Common myeloid progenitor, CD34-positive (primary cell): ENCODE results near the gene GEMIN7.

ENCODE experiments used
- CTCF ChIA-PET: fragments of 350-600 bp; sonication (Branson Sonifier 250); formaldehyde crosslinking; loops from one replicate; lab custom pipeline; 2021; ENCODE audit warnings: antibody characterized with exemption; lab: Charles Lee
- POLR2A ChIA-PET: fragments of 350-600 bp; sonication (Branson Sonifier 250); formaldehyde crosslinking; loops from one replicate; lab custom pipeline; 2021; ENCODE audit warnings: antibody characterized with exemption; lab: Charles Lee
- DNase-seq, 3 donors: peaks; one replicate each; pipeline versions ENCODE4 v3.0.0 to v3.0.0-alpha.2; 2013
- H3K27ac ChIP-seq, 2 experiments: 1 replicate in 1 of 2; 2 replicates in 1 of 2; pipeline ENCODE4 v1.7.0; 2013; ENCODE audit warnings: inconsistent platforms in 2 of 2, low read length in 2 of 2, mild to moderate bottlenecking in 2 of 2, low read depth in 1 of 2, moderate library complexity in 1 of 2; ENCODE audit not compliant: severe bottlenecking in 2 of 2, insufficient read depth in 1 of 2, poor library complexity in 1 of 2
- H3K27me3 ChIP-seq, 5 experiments: replicated peaks in 2 of 5; 1 replicate in 3 of 5; 2 replicates in 2 of 5; pipeline versions ENCODE4 v1.6.1 to v1.7.0; 2013; ENCODE audit warnings: low read length in 4 of 5, mild to moderate bottlenecking in 2 of 5, moderate library complexity in 2 of 5, inconsistent platforms in 1 of 5; ENCODE audit not compliant: insufficient read depth in 5 of 5, control insufficient read depth in 4 of 5
- H3K36me3 ChIP-seq, 4 experiments: 1 replicate in 2 of 4; 2 replicates in 2 of 4; pipeline versions ENCODE4 v1.6.1 to v1.7.0; 2013; ENCODE audit warnings: low read length in 3 of 4, control low read depth in 1 of 4, mild to moderate bottlenecking in 1 of 4; ENCODE audit not compliant: control insufficient read depth in 4 of 4, insufficient read depth in 4 of 4
- H3K4me1 ChIP-seq, 4 experiments: 1 replicate in 3 of 4; 2 replicates in 1 of 4; pipeline versions ENCODE4 v1.6.1 to v1.7.1; 2013; ENCODE audit warnings: low read length in 3 of 4, mild to moderate bottlenecking in 3 of 4, control low read depth in 1 of 4, inconsistent platforms in 1 of 4, moderate library complexity in 1 of 4; ENCODE audit not compliant: control insufficient read depth in 4 of 4, insufficient read depth in 4 of 4; ENCODE audit errors: control extremely low read depth in 1 of 4
- H3K4me3 ChIP-seq, 7 experiments: 1 replicate in 4 of 7; 2 replicates in 3 of 7; pipeline versions ENCODE4 v1.5.1 to v1.7.0; 2013; ENCODE audit warnings: mild to moderate bottlenecking in 7 of 7, low read length in 6 of 7, moderate library complexity in 6 of 7, inconsistent platforms in 2 of 7, low read depth in 2 of 7, control low read depth in 1 of 7; ENCODE audit not compliant: insufficient read depth in 4 of 7, control insufficient read depth in 1 of 7; ENCODE audit errors: extremely low read depth in 1 of 7
- H3K9me3 ChIP-seq, 5 experiments: 1 replicate in 4 of 5; 2 replicates in 1 of 5; pipeline versions ENCODE4 v1.6.1 to v1.7.1; 2013; ENCODE audit warnings: low read length in 4 of 5, mild to moderate bottlenecking in 2 of 5, inconsistent platforms in 1 of 5, low read depth in 1 of 5, moderate library complexity in 1 of 5; ENCODE audit not compliant: control insufficient read depth in 4 of 5, insufficient read depth in 2 of 5; ENCODE audit errors: control extremely low read depth in 1 of 5
- WGBS: methylation state at CpG from one replicate; pipeline ENCODE4 v1.1.5; 2013; ENCODE audit not compliant: insufficient coverage; 5-methylcytosine and 5-hydroxymethylcytosine counted together

Gene GEMIN7

GRCh38 chr19:45075301-45076028 lies 3.6 kb upstream of the GEMIN7 start:
- H3K4me3 ChIP-seq, result peak overlapping the region; percentile 32 to 86 (median 78)
- 0% methylated on average over 19 of the region's 26 CpGs for WGBS
- H3K9me3 ChIP-seq, result no peaks in the 10 kb centered on the region
- H3K4me1 ChIP-seq, result peaks cover 9 to 47% (median 41%) of the 10 kb centered on the region in 4 experiments
- no peaks in the 10 kb centered on the region for H3K27me3 ChIP-seq
- ChIA-PET CTCF (interaction anchor here (1.1 to 2.0 kb wide), 5 partner anchors 11 to 50 kb away, joined by 3 to 12 read pairs (median 4); no protein-coding TSS in a partner anchor), POLR2A (no interaction called here)
- peak overlapping the region in 1 of 2 experiments; percentile 71 for H3K27ac ChIP-seq
- H3K36me3 ChIP-seq, result peaks cover 0 to 26% (median 9%) of the 10 kb centered on the region in 4 experiments
- peak; percentile 79 to 94 (median 92) for DNase-seq

GRCh38 chr19:45076029-45076850 lies 2.8 kb upstream of the GEMIN7 start, which contains the start of gene ZNF296:
Gene ZNF296 (minus strand): TSS chr19:45076478. CDS start chr19:45076373, 105 bp downstream.
- peak; percentile 61 to 77 (median 72) for DNase-seq
- ChIA-PET CTCF (no interaction called here), POLR2A (no interaction called here)
- peaks cover 9 to 51% (median 44%) of the 10 kb centered on the region in 4 experiments for H3K4me1 ChIP-seq
- WGBS, result under 1% methylated on average over 47 of the region's 81 CpGs
- H3K27ac ChIP-seq, result peak within 1 kb of the TSS in 1 of 2 experiments; percentile 71
- H3K4me3 ChIP-seq, result peak within 1 kb of the TSS; percentile 32 to 86 (median 78)
- no peaks in the 10 kb centered on the region for H3K9me3 ChIP-seq
- H3K27me3 ChIP-seq, result no peaks in the 10 kb centered on the region
- H3K36me3 ChIP-seq, result peaks cover 0 to 18% (median 5%) of the 10 kb centered on the region in 4 experiments

GRCh38 chr19:45076851-45077730 lies 2.0 kb upstream of the GEMIN7 start:
- H3K27me3 ChIP-seq, result no peaks in the 10 kb centered on the region
- H3K4me3 ChIP-seq, result peak overlapping the region in 5 of 7 experiments; percentile 74 to 86 (median 78)
- WGBS, result 90% methylated on average over 14 of the region's 15 CpGs
- ChIA-PET CTCF (no interaction called here), POLR2A (interaction anchor here (0.5 to 0.7 kb wide), 2 partner anchors 15 to 161 kb away, joined by 3 to 4 read pairs; no protein-coding TSS in a partner anchor)
- H3K36me3 ChIP-seq, result peaks cover 4 to 15% (median 5%) of the 10 kb centered on the region in 4 experiments
- H3K9me3 ChIP-seq, result no peaks in the 10 kb centered on the region
- DNase-seq, result no peak
- peak overlapping the region in 1 of 2 experiments; percentile 34 for H3K27ac ChIP-seq
- H3K4me1 ChIP-seq, result peaks cover 9 to 51% (median 44%) of the 10 kb centered on the region in 4 experiments

- 80% methylated on average over 7 of the region's 10 CpGs for WGBS
- POLR2A ChIA-PET, result interaction anchor here (0.9 to 2.0 kb wide), 3 partner anchors 9 to 14 kb away, joined by 3 to 6 read pairs (median 5); partner anchors contain the start of gene PPP1R37
- peak overlapping the region; percentile 94 to 99 (median 96) for H3K4me3 ChIP-seq
- peaks cover 4 to 10% (median 7%) of the 10 kb centered on the region in 4 experiments for H3K36me3 ChIP-seq
- peaks cover 9 to 51% (median 44%) of the 10 kb centered on the region in 4 experiments for H3K4me1 ChIP-seq
- CTCF ChIA-PET, result interaction anchor here (1.0 to 1.5 kb wide), 2 partner anchors 47 to 108 kb away, joined by 3 to 4 read pairs; no protein-coding TSS in a partner anchor
- H3K9me3 ChIP-seq, result no peaks in the 10 kb centered on the region
- no peak for DNase-seq
- peak overlapping the region in 1 of 2 experiments; percentile 90 for H3K27ac ChIP-seq
- H3K27me3 ChIP-seq, result no peaks in the 10 kb centered on the region
Measured at GRCh38 chr19:45078390-45079062, 534 bp upstream of the GEMIN7 start.

- POLR2A ChIA-PET, result interaction anchor here (0.7 to 2.0 kb wide), 2 partner anchors 13 to 124 kb away, joined by 4 to 6 read pairs; partner anchors contain the start of gene PPP1R37
- no peaks in the 10 kb centered on the region for H3K27me3 ChIP-seq
- H3K36me3 ChIP-seq, result peaks cover 4 to 10% (median 7%) of the 10 kb centered on the region in 4 experiments
- WGBS, result 23% methylated on average over 5 of the region's 6 CpGs
- H3K4me1 ChIP-seq, result peaks cover 9 to 43% (median 39%) of the 10 kb centered on the region in 4 experiments
- CTCF ChIA-PET, result interaction anchor here (0.7 to 1.5 kb wide), 2 partner anchors 61 to 107 kb away, joined by 3 read pairs; no protein-coding TSS in a partner anchor
- DNase-seq, result no peak
- H3K27ac ChIP-seq, result peak overlapping the region; percentile 84 to 90
- peak overlapping the region; percentile 94 to 99 (median 96) for H3K4me3 ChIP-seq
- no peaks in the 10 kb centered on the region for H3K9me3 ChIP-seq
Measured at GRCh38 chr19:45079911-45080370, 881 bp downstream of the GEMIN7 start.
